HepG2 (cell line): ENCODE results near the gene ZFHX3. TPM values are rescaled to one million over a fixed set of nuclear protein-coding genes. Genes with fewer than 3 reads are reported as not detected.

ENCODE experiments used
- ARID2 ChIP-seq: sonication (generic); formaldehyde crosslinking; IDR thresholded peaks from 2 replicates; pipeline ENCODE4 v1.8.1; 2022; ENCODE audit warnings: mild to moderate bottlenecking, missing genetic modification reagents, borderline replicate concordance
- GATA4 ChIP-seq: sonication (generic); IDR thresholded peaks from 2 replicates; pipeline ENCODE4 v1.6.1; 2016; ENCODE audit warnings: antibody characterized with exemption, low read depth, borderline replicate concordance
- GTF2F1 ChIP-seq: fragments of 150-350 bp; IDR thresholded peaks from 2 replicates; pipeline ENCODE4 v1.6.1; 2014; ENCODE audit warnings: low read length
- GZF1 ChIP-seq: sonication (generic); formaldehyde crosslinking; IDR thresholded peaks from 2 replicates; pipeline ENCODE4 v1.5.1; 2020; ENCODE audit warnings: mild to moderate bottlenecking, missing genetic modification reagents
- HMGXB3 ChIP-seq: sonication (generic); formaldehyde crosslinking; IDR thresholded peaks from 2 replicates; pipeline ENCODE4 v1.4.0; 2020; ENCODE audit warnings: missing genetic modification reagents, borderline replicate concordance
- HNF1B ChIP-seq: sonication (generic); formaldehyde crosslinking; IDR thresholded peaks from 2 replicates; pipeline ENCODE4 v1.5.1; 2020; ENCODE audit warnings: mild to moderate bottlenecking, moderate library complexity, missing genetic modification reagents
- HOMEZ ChIP-seq: IDR thresholded peaks from 2 replicates; pipeline ENCODE4 v1.6.1; 2016; ENCODE audit warnings: low read depth
- KDM6A ChIP-seq: IDR thresholded peaks from 2 replicates; pipeline ENCODE4 v1.6.1; 2016; ENCODE audit warnings: low read depth
- MLLT10 ChIP-seq: sonication (generic); formaldehyde crosslinking; IDR thresholded peaks from 2 replicates; pipeline ENCODE4 v1.4.0; 2020; ENCODE audit warnings: missing genetic modification reagents
- MZF1 ChIP-seq: sonication (generic); formaldehyde crosslinking; IDR thresholded peaks from 2 replicates; pipeline ENCODE4 v1.8.1; 2023; ENCODE audit warnings: mild to moderate bottlenecking, missing genetic modification reagents, borderline replicate concordance
- TEAD3 ChIP-seq: optimal IDR thresholded peaks from 2 replicates; pipeline ENCODE3; 2016; ENCODE audit warnings: borderline replicate concordance
- ZFP36L1 ChIP-seq: sonication (generic); formaldehyde crosslinking; IDR thresholded peaks from 2 replicates; pipeline ENCODE4 v1.8.0; 2022; ENCODE audit warnings: mild to moderate bottlenecking, missing genetic modification reagents, moderate library complexity
- ZNF136 ChIP-seq: sonication (generic); formaldehyde crosslinking; IDR thresholded peaks from 2 replicates; pipeline ENCODE4 v1.8.1; 2022; ENCODE audit warnings: low read depth, mild to moderate bottlenecking, moderate library complexity, missing genetic modification reagents
- ZNF207 ChIP-seq: fragments of 450-650 bp; IDR thresholded peaks from 2 replicates; pipeline ENCODE4 v1.6.1; 2016; ENCODE audit warnings: antibody characterized with exemption, borderline replicate concordance
- ZNF33A ChIP-seq: sonication (generic); formaldehyde crosslinking; IDR thresholded peaks from 2 replicates; pipeline ENCODE4 v1.5.1; 2020; ENCODE audit warnings: missing genetic modification reagents, mild to moderate bottlenecking, moderate library complexity, borderline replicate concordance
- ZNF431 ChIP-seq: sonication (generic); formaldehyde crosslinking; IDR thresholded peaks from 2 replicates; pipeline ENCODE4 v1.9.0; 2022; ENCODE audit warnings: missing genetic modification reagents, low read depth, mild to moderate bottlenecking, borderline replicate concordance
- ZNF468 ChIP-seq: sonication (generic); formaldehyde crosslinking; IDR thresholded peaks from 2 replicates; pipeline ENCODE4 v1.8.0; 2022; ENCODE audit warnings: mild to moderate bottlenecking, moderate library complexity, missing genetic modification reagents
- ZNF550 ChIP-seq: sonication (generic); formaldehyde crosslinking; IDR thresholded peaks from 2 replicates; pipeline ENCODE4 v1.4.0; 2020; ENCODE audit warnings: mild to moderate bottlenecking, missing genetic modification reagents, borderline replicate concordance
- polyA plus RNA-seq, 8 experiments: library from polyadenylated mRNA; depleted of rRNA in 3 of 8; stranded (reverse) in 7 of 8; unstranded in 1 of 8; fragments of >200 nt; fragmentation: Illumina TruSeq in 4 of 8; extraction: Trizol in 4 of 8; gene quantifications; 2 replicates each; pipeline versions ENCODE4 v1.2.1 to v1.2.3, GENCODE V29; 2011 to 2016; ENCODE audit warnings: low read depth in 4 of 8, missing spikeins in 1 of 8, mixed read lengths in 1 of 8; ENCODE audit not compliant: insufficient read depth in 1 of 8
- total RNA-seq, 5 experiments: library from RNA; depleted of rRNA; stranded (reverse); fragments of >200 nt; fragmentation: Illumina TruSeq; extraction: Trizol; gene quantifications; 2 replicates each; pipeline ENCODE4 v1.2.3, GENCODE V29; 2016; ENCODE audit warnings: low read depth in 1 of 5
- TF ChIP-seq, protein P1 (sequence below): IDR thresholded peaks from 2 replicates; pipeline ENCODE4 v1.6.1; 2016; ENCODE audit warnings: missing genetic modification reagents, missing compliant biosample characterization
- TF ChIP-seq, protein P2 (sequence below): conservative IDR thresholded peaks from 2 replicates; pipeline ENCODE4 v1.6.1; 2018; ENCODE audit warnings: missing genetic modification reagents

ZFHX3 gene
- total and polyA plus RNA-seq, 2 of the 13 experiments (the other 11 are each of a cell fraction or from before 2014, with no cell fraction given) = 5.0 to 6.0 TPM

GRCh38 chr16:73015612-73016487 is 32.1 kb downstream of the ZFHX3 start (continued):
- TF ChIP-seq HOMEZ (CRISPR knock-in tag) (no peak), HNF1B (CRISPR knock-in tag) (0 out of 2 replicates have a peak, but pooled peaks have one; percentile 41), ARID2 (CRISPR knock-in tag) (no peak), TEAD3 (CRISPR knock-in tag) (peak; percentile 44), GTF2F1 (no peak), GZF1 (CRISPR knock-in tag) (no peak), HMGXB3 (CRISPR knock-in tag) (0 out of 2 replicates have a peak, but pooled peaks have one; percentile 13), MLLT10 (no peak), MZF1 (CRISPR knock-in tag) (no peak), GATA4 (no peak), ZNF207 (no peak), ZNF431 (CRISPR knock-in tag) (no peak), ZNF550 (CRISPR knock-in tag) (0 out of 2 replicates have a peak, but pooled peaks have one; percentile 81), ZNF136 (CRISPR knock-in tag) (no peak), KDM6A (CRISPR knock-in tag) (no peak), ZNF468 (CRISPR knock-in tag) (no peak), ZFP36L1 (no peak), ZNF33A (no peak)
- TF ChIP-seq, protein P1, sequence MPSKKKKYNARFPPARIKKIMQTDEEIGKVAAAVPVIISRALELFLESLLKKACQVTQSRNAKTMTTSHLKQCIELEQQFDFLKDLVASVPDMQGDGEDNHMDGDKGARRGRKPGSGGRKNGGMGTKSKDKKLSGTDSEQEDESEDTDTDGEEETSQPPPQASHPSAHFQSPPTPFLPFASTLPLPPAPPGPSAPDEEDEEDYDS (CRISPR knock-in tag) = peak; percentile 26; the same call in 1 of the 2 replicates
- TF ChIP-seq, protein P2, sequence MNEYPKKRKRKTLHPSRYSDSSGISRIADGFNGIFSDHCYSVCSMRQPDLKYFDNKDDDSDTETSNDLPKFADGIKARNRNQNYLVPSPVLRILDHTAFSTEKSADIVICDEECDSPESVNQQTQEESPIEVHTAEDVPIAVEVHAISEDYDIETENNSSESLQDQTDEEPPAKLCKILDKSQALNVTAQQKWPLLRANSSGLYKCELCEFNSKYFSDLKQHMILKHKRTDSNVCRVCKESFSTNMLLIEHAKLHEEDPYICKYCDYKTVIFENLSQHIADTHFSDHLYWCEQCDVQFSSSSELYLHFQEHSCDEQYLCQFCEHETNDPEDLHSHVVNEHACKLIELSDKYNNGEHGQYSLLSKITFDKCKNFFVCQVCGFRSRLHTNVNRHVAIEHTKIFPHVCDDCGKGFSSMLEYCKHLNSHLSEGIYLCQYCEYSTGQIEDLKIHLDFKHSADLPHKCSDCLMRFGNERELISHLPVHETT = no peak
